ENCODE data around the gene XPO4. TPM values are rescaled to one million over a fixed set of nuclear protein-coding genes. Genes with fewer than 3 reads are reported as not detected.
"Not testable (repeated sequence)": the region's sequence is repeated elsewhere in the genome, so short reads cannot be mapped to it uniquely, and the experiment has no call there.

Gene XPO4
- total RNA-seq, 1 donor from 2014 or later, result 11.8 TPM

DNA sequence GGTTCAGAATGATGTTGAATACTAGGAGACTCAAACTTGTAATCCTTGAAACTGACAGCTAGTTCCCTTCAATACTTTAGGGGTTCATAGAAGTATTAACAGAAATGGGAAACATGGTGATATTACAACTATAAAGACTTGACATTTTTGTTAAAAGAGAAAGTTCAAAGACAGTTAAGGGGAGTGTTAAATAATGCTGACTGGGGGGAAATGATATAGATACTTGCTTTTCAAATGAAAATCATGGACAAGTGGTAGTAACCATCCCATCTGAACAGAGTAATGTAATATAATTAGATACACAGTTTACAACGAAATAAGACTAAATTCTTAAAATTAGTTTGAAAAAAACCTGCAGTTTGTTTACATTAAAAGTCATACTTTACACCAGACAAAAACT is 122.2 kb downstream of the XPO4 start:
- no peak for ATAC-seq

DNA sequence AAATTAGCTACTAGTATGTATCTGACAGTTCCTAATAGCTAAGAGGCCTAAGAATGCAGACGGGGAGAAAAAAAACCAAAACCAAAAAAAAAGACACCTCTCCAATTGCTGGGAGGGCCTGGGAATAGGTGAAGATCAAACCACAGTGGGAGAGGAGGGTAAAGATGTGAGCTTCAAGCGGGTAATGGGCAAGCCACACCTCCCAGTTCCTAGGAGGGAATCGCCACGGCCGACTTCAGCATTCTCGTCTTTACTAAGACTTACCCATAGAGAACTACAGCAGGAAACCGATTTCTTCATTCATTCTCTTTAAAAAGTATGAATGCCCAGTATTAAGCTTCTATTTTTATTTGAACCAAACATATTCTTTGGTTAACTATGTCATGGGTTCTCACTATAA is 123.1 kb downstream of the XPO4 start:
- ATAC-seq, result no peak

DNA sequence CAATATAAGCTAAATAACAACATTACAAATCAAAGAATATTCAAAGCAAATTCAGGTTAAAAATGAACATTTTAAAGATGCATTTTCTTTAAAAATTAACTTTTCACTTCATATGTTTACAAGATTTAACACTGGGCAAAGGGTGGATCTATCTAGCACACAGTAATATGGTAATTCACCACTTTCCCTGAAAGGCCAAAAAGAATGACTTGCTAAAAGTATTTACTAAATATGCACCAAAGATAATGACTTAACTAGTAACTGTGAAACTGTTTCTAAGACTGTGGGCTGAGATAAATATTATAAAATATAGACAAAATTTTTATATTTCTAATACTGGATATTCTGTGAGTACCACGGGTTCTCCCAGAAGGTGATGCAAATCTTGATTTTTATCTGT is 124.2 kb downstream of the XPO4 start:
- no peak for ATAC-seq

DNA sequence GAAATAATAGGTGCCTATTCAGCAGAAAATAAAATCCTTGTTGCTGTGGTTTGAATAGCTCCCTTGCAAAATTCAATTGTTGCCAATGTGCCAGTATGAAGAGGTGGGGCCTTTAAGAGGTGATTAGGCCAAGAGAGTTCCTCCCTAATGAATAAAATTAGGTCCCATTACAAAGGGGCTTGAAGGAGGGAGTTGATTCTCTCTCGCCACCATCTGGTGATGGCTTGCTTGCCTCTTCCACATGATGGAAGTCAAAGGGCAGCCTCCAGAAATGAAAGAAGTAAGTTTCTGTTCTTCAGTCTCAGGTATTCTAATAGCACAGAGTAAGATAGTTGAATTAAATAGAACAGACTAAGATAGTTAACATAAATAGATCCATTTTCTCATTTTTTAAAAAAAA is 125.8 kb downstream of the XPO4 start:
- no peak for ATAC-seq

DNA sequence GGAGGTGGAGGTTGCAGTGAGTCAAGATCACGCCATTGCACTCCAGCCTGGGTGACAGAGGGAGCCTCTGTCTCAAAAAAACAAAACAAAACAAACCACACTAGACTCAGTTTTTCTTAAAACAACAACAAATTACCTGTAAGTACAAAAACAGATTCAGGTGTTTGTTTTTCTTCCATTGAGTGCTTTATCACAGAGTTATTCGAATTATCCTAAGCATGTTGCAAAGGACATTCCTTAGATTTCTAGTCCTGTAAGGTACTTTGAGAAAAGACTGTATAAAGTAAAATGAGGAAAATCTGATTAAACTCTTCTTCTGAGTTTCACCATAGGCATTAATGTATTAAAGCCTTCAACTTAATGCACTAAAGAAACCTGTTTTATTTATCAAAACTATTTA is 126.6 kb downstream of the XPO4 start:
- ATAC-seq, result no peak

DNA sequence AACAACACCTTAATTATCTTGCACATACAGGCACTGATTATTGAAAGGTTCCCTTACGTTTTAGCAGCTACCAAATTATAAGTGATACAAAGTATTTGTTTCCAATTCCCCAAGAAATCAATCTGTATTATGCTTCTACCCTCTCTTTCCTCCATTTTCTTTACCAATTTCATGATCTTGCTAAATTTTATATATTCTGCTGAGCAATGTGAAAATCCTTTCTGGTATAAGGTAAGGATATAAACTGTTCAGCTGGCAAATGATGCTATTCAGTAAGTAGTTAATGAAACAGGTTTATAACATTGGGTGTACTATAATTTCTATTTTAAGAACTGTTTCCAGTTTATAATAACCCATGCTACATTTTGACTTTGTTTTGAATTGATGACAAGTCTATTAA is 127.8 kb downstream of the XPO4 start:
- no peak for ATAC-seq

DNA sequence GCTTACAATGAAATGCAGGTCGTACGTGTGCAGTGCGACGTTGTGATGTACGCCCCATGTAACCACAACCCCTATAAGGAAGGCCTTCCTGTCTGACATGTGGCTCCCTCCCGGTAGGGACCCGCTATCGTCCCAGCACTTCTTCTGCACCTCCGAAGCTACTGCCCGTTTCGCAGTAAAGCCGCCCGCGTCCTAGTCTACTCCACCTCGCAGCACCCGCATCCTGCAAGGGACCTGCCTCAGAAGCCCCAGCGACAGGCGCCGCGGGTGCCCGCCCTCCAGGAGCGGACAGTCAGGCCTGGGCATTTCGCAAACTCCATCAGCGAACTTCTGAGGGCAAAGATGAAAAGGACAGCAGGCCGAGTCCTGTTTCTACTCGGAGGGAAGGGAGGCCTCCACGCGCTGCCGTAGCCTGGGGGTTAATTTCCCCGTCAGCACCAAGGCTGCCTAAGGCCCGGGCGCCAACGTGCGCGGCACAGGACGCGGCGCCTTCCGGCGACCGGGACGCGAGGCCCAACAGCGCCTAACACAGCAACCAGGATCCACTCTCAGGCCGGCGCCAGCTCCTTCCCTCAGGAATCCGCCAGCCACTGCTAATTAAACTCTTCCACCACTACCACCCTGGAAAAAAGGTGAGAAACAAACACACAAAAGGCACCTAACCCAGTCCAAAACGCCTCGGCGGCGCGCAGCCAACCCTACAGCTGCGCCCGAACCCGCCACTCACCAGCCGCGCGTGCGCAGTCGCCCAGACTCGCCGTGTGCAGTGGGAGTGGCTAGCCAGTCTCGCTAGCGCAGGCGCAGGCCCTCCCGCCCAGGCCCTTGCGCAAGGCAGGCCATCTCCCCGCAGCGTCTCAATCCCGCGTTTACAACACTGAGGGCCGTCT is 129.1 kb downstream of the XPO4 start, which contains the start of gene EEF1AKMT1:
TSS of gene EEF1AKMT1 (minus strand) at position 768 of the 887 bp plus-strand sequence. CDS start 16,363 bp downstream, outside the sequence.
- peak; percentile 100 for ATAC-seq

DNA sequence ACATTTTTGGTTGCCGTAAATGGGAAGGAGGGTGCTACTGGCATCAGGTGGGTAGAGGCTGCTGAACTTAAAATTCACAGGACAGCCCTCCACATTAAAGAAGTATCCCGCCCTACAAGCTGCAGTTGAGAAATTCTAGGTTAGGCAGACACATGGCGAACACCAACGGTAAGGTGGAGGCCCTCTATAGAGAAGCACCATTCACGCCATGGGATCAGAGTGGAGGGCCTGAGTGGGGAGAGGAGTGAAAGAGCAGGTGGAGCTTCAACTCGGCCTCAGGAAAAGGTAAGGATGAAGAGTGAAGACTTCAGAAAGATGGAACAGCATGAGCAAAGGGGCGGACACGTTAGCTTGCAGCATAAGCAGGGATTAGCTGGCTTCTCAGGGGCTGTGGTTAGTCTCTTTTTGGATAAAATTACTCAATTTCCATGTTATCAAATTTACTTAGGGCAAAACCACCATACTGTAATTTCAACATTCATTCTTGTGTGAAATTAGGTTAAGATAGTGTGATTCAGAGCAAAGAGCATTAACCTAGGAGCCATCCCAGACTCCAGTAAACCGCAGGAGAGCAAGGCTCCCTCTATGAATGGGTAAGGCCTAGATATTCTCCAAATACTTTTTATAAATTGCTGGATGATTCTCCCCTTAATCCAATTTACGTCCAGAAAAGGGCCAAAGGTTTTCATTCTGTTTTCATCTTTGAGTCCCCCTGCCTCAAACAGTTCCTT is 130.0 kb downstream of the XPO4 start:
- ATAC-seq, result no peak

DNA sequence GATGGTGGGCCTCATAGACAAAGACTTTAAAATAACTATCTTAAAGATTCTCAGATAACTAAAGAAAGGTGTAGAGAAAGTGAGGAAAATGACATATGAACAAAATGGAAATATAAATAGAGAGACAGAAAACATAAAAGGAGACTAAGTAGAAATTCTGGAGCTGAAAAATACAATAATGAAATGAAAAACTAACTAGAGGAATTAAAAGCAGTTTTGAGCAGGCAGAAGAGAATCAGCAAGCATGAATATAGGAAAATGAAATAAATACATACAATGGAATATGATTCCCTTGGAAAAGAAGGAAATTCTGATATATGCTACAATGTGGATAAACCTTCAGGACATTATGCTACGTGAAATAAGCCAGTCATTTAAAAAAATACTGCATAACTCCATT is 132.7 kb downstream of the XPO4 start:
- no peak for ATAC-seq

DNA sequence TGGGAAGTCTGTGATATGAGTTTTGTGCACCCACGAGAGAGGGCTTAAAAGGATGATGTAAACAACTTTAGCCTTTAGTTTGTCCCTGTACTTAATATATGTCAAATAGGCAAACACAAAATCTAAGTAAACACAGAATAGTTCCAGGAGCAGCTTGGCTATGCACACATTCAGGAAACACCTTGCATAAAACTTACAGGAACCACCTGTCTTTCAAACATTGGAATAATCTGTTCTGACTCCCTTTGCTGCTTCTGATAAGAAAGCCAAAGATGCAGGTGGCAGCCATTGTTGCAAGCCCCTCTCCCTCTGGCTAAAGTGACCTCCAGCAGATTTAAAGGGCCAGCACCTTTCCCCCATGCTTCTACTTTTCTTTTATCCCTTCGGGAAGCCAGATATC is 133.5 kb downstream of the XPO4 start:
- no peak for ATAC-seq

DNA sequence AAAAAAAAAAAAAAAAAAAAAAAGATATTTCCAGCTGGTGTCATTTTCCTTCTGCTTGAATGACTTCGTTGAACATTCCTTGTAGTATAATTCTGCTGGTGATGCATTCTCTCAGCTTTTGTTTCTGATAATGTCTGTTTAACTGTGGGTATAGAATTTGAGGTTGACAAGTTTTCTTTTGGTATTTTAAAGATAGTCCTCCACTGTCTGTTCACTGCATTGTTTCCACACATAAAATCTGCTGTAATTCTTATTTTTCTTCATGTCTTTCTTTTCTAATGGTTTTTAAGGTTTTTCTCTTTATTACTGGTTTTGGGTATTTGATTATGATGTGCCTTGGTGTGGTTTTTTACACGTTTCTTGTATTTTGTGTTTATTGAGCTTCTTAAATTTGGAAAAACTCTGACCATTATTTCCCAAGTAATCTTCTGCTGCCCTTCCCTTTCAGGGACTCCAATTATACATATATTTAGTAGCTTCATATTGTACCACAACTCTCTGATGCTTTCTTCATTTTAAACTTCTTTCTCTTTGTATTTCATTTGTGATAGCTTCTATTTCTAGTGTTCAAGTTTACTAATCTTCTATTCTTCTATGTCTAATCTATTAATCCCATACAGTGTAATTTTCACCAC is 135.1 kb downstream of the XPO4 start:
- no peak for ATAC-seq

DNA sequence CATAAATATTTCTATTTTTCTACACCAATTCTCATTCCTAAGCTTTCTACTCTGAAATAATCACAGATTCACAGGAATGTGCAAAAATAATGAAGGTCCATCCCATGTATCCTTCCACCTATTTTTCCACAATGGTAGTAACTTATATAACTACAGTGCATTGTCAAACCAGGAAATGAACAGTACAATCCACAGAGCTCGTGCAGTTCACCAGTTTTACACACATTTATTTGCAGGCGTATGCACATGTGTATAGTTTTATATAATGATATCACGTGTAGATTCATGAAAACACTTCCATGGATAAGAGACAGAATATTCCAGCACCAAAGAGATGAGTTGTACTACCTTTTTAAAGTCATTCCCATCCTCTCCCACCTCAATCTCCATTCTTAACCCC is 141.7 kb downstream of the XPO4 start:
- ATAC-seq, result no peak

DNA sequence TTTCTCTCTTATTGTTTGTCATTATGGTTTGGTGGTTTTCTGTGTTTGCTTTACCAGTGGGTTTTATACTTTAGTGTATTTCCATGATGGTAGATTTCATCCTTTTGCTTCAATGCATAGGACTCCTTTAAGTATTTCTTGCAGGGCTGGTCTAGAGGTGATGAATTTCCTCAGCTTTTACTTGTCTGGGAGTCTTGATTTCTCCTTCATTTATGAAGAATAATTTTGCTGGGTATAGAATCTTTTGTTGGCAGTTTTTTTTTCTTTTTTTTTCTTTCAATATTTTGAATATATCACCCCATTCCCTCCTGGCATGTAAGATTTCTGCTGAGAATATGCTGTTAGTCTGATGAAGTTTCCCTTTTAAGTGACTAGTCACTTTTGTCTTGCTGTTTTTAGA is 148.5 kb downstream of the XPO4 start:
- ATAC-seq, result no peak

DNA sequence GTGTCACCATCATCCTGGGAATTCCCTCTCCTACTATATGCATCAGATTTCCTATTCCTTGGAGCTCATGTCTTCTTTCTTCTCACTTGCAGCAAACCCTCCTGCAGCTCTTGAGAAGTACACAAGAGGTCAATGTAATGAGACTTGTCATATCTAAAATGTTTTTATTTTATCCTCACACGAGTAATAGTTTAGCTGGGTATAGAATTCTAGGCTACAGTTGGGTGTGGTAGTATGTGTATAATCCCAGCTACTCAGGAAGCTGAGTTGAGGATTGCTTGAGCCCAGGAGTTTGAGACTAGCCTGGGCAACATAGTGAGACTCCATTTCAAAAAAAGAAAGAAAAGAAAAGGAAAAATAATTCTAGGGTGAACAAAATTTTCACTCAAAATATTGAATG is 153.2 kb downstream of the XPO4 start:
- no peak for ATAC-seq

DNA sequence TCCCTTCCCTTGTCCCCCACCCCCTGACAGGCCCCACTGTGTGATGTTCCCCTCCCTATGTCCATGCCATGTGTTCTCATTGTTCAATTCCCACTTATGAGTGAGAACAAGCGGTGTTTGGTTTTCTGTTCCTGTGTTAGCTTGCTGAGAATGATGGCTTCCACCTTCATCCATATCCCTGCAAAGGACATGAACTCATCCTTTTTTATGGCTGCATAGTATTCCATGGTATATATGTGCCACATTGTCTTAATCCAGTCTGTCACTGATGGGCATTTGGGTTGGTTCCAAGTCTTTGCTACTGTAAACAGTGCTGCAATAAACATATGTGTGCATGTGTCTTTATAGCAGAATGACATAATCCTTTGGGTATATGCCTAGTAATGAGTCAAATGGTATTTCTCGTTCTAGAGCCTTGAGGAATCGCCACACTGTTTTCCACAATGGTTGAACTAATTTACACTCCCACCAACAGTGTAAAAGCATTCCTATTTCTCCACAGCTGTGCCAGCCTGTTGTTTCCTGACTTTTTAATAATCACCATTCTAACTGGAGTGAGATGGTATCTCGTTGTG is 158.6 kb downstream of the XPO4 start:
- ATAC-seq, result not testable (repeated sequence)

DNA sequence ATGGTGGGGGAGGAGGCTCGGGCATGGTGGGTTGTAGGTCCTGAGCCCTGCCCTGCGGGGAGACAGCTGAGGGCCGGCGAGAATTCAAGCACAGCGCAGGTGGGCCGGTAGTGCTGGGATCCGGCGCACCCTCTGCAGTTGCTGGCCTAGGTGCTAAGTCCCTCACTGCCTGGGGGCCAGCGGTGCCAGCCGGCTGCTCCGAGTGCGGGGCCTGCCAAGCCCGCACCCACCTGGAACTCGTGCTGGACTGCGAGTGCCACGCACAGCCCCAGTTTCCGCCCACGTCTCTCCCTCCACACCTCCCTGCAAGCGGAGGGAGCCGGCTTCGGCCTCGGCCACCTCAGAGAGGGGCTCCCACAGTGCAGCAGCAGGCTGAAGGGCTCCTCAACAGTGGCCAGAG is 162.5 kb downstream of the XPO4 start:
- ATAC-seq, result no peak

DNA sequence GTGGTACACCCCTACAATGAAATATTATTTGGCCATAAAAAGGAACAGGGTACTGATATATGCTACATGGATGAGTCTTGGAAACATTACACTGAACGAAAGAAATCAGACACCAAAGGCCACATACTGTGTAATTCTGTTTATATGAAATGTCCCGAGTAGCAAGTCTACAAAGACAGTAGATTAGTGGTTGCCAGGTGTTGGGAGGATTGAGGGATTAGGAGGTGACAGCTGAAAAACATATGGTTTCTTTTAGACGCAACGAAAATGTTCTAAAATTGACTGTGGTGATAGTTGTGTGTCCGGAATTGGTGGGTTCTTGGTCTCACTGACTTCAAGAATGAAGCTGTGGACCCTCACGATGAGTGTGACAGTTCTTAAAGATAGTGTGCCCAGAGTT is 163.9 kb downstream of the XPO4 start:
- no peak for ATAC-seq

DNA sequence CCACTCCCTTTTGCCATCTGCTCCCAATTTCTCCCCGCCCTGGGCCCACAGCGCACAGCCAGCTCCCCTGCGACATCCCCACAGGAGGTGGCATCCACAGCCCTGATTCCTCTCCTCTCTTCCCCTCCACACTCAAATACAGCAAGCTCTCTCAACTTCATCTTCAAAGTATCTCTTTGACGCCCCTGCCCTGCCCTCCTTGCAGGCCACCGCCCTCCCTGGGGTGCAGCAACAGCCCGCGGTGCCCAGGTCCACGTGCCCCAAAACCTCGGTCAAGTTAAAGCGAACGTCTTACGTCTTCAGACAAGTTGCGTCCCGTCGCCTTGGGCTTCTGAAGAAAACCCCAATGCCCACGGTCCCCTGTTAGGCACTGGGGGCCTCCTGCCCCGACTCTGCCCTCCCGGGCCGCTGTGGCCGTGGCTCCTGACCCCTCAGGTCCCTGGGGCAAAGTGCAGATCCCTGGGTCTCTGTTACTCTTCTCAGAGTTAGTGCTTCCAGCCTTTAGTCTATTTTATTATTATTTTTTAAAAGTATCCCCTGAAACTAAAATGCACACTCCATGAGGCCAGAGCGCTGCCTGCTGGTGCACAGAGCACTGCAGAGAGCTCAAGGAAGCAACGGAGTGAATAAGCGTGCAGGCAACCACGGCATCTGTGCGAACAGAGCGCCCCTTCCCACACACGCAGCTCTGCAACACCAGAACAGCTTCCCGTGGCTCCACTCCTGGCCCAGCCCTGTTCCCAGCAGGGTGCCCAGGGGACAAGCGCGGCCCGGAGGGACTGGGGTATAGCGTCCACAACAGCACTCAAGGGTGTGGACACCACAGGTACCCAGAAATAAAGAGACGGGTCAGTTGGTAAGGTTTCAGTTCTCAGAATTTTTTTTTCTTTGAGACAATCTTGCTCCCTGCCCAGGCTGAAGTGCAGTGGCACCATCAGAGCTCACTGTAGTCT is 172.6 kb downstream of the XPO4 start:
- no peak for ATAC-seq

DNA sequence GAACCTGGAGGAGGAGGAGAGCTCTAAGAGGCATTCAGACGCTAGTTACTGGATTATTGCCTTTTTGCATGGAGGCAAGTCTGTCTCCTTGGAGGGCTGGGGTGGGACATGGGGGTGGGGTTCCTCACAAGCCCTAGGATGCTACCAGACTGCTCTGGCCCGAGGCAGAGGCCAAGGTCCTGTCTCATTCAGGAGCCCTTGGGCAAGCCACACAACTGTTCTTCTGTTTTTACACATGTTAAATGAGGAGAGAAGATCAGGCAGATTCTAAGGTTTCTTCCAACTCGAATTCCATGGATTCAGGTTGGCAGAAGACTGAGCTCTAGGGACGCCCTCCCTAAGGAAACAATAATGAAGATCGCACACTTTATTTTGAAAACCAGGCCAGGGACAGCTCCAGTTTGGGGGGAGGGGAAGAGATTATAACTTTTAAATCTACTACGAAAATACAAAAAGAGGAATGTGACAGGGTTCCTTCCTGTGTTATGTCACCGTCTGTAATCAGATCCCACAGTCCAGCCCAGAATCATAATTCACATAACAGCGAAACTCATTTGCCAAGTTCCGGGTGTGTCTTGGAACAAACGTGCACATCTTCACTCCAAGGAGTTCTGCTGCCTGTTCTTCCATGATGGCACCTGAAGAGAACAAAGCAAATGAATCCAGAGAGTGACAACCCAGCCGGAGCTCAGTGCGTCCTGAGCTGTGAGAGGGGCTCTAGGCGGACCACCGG is 173.8 kb downstream of the XPO4 start:
- no peak for ATAC-seq

DNA sequence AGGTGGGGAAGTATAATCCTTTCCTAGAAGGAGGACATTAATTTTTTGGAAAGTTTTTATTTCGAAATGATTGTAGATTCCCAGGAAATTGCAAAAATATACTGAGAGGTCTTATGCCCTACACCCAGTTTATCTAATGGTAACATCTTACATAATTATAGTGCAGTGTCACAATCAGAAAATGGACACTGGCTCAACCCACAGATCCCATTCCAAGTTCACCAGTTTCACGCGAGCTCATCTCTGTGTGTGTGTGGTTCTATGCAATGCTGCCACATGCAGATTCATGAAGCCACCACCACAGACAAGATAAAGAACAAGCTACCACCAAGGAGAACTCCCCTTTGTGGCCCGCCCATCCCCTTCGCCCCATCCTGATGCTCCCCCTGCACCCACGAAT is 174.7 kb downstream of the XPO4 start:
- no peak for ATAC-seq

All from esophagus mucosa (tissue), 1 donor.